Left ventricle myocardium inferior (tissue), 1 donor: Measurements from ENCODE around the gene PPM1A. TPM values are rescaled to one million over a fixed set of nuclear protein-coding genes. Genes with fewer than 3 reads are reported as not detected.

Source experiments
- DNase-seq: peaks from one replicate; pipeline ENCODE4 v3.0.0-alpha.2; 2020
- H3K27ac ChIP-seq: fragments of 200-600 bp; replicated peaks from 2 replicates; pipeline ENCODE4 v1.8.0; 2021
- H3K27me3 ChIP-seq: fragments of 200-600 bp; 2 replicates; pipeline ENCODE4 v1.8.0; 2021; ENCODE audit warnings: low read depth
- H3K36me3 ChIP-seq: fragments of 200-600 bp; 2 replicates; pipeline ENCODE4 v1.8.0; 2021
- H3K4me1 ChIP-seq: fragments of 200-600 bp; 2 replicates; pipeline ENCODE4 v1.8.0; 2021
- H3K4me3 ChIP-seq: fragments of 200-600 bp; 2 replicates; pipeline ENCODE4 v1.8.0; 2021; ENCODE audit warnings: mild to moderate bottlenecking, moderate library complexity
- H3K9me3 ChIP-seq: fragments of 200-600 bp; replicated peaks from 2 replicates; pipeline ENCODE4 v1.8.0; 2021
- CTCF ChIP-seq: fragments of 200-600 bp; IDR thresholded peaks from 2 replicates; pipeline ENCODE4 v1.8.0; 2021; ENCODE audit warnings: antibody characterized with exemption, mild to moderate bottlenecking, borderline replicate concordance
- intact Hi-C: fragments of 100-400 bp; cut with micrococcal nuclease; formaldehyde crosslinking; loops from one replicate; pipeline ENCODE4 v1.11.0; 2022
- total RNA-seq: library from RNA; stranded (reverse); fragmentation: NEBNext Ultra II Directional; extraction: Animal tissue kit (Norgen Biotek cat#: 25700); gene quantifications from one replicate; pipeline ENCODE4 v1.2.1, GENCODE V29; 2021
- donor health status: DM: no; HTN: yes; CAD: no; lungs with severe emphysema.

PPM1A gene
- total RNA-seq, 1 donor from 2014 or later = 98.8 TPM

GRCh38 chr14:60348211-60348610 is 99.2 kb downstream of the PPM1A start:
- intact Hi-C loops = no loop called here
- no peak for TF ChIP-seq CTCF
- Histone ChIP-seq H3K27ac (no peak overlapping the region), H3K4me1 (peaks cover 8% of the 10 kb centered on the region), H3K4me3 (no peak overlapping the region), H3K9me3 (no peaks in the 10 kb centered on the region), H3K27me3 (no peaks in the 10 kb centered on the region), H3K36me3 (no peaks in the 10 kb centered on the region)
- no peak for DNase-seq

Other genes with a start within 250 kb of the PPM1A start
- 36.8 TPM for gene PCNX4, start 157.3 kb upstream of the PPM1A start, total RNA-seq
- gene DHRS7, start 83.8 kb upstream of the PPM1A start, total RNA-seq = 29.5 TPM
- not detected for gene C14orf39, start 236.8 kb downstream of the PPM1A start, total RNA-seq